H9 (cell line): ENCODE measurements around the gene SLC17A5. TPM values are rescaled to one million over a fixed set of nuclear protein-coding genes. Genes with fewer than 3 reads are reported as not detected.

Source experiments
- DNase-seq: peaks from one replicate; pipeline ENCODE4 v3.0.0-alpha.2; 2017
- H2AFZ ChIP-seq: one replicate; pipeline ENCODE4 v1.6.1; 2013; ENCODE audit warnings: mild to moderate bottlenecking, low read length, control low read depth, moderate library complexity
- H2AK5ac ChIP-seq: 2 replicates; pipeline ENCODE4 v1.6.1; 2013; ENCODE audit warnings: low read length, control low read depth, mixed read lengths; ENCODE audit not compliant: insufficient read length
- H2BK120ac ChIP-seq: one replicate; pipeline ENCODE4 v1.6.1; 2013; ENCODE audit warnings: low read depth, mild to moderate bottlenecking, low read length, control low read depth, inconsistent platforms; ENCODE audit not compliant: poor library complexity, severe bottlenecking
- H2BK12ac ChIP-seq: 2 replicates; pipeline ENCODE4 v1.6.1; 2013; ENCODE audit warnings: low read length, control low read depth, mixed read lengths, low read depth; ENCODE audit not compliant: insufficient read length
- H2BK15ac ChIP-seq: 2 replicates; pipeline ENCODE4 v1.6.1; 2013; ENCODE audit warnings: low read depth, low read length, control low read depth
- H2BK20ac ChIP-seq: one replicate; pipeline ENCODE4 v1.6.1; 2013; ENCODE audit warnings: low read depth, mild to moderate bottlenecking, low read length, control low read depth, inconsistent platforms; ENCODE audit not compliant: poor library complexity, severe bottlenecking
- H2BK5ac ChIP-seq: 2 replicates; pipeline ENCODE4 v1.6.1; 2013; ENCODE audit warnings: low read length, control low read depth, mixed read lengths; ENCODE audit not compliant: insufficient read length
- H3K14ac ChIP-seq: 2 replicates; pipeline ENCODE4 v1.6.1; 2013; ENCODE audit warnings: low read length, control low read depth; ENCODE audit not compliant: insufficient read depth
- H3K18ac ChIP-seq: 2 replicates; pipeline ENCODE4 v1.6.1; 2013; ENCODE audit warnings: low read depth, mild to moderate bottlenecking, mixed read lengths, low read length, control low read depth; ENCODE audit not compliant: insufficient read length
- H3K23ac ChIP-seq: 2 replicates; pipeline ENCODE4 v1.6.1; 2013; ENCODE audit warnings: low read length, control low read depth, mixed read lengths, low read depth; ENCODE audit not compliant: insufficient read length
- H3K23me2 ChIP-seq: 2 replicates; pipeline ENCODE4 v1.6.1; 2013; ENCODE audit warnings: low read depth, mild to moderate bottlenecking, mixed read lengths, low read length, control low read depth; ENCODE audit not compliant: insufficient read length, poor library complexity, severe bottlenecking
- H3K27ac ChIP-seq: 2 replicates; pipeline ENCODE4 v1.5.1; 2013; ENCODE audit warnings: low read length, control low read depth, mixed read lengths, low read depth; ENCODE audit not compliant: insufficient read length
- H3K27me3 ChIP-seq: 2 replicates; pipeline ENCODE4 v1.6.1; 2013; ENCODE audit warnings: low read length, control low read depth, inconsistent platforms; ENCODE audit not compliant: insufficient read depth
- H3K4ac ChIP-seq: 2 replicates; pipeline ENCODE4 v1.6.1; 2013; ENCODE audit warnings: low read depth, mild to moderate bottlenecking, control low read depth, inconsistent platforms, low read length, moderate library complexity
- H3K4me1 ChIP-seq: 2 replicates; pipeline ENCODE4 v1.6.1; 2013; ENCODE audit warnings: low read length, control low read depth, inconsistent platforms; ENCODE audit not compliant: insufficient read depth
- H3K4me2 ChIP-seq: 2 replicates; pipeline ENCODE4 v1.6.1; 2013; ENCODE audit warnings: low read length, control low read depth, mixed read lengths; ENCODE audit not compliant: insufficient read length, insufficient read depth
- H3K56ac ChIP-seq: 2 replicates; pipeline ENCODE4 v1.6.1; 2013; ENCODE audit warnings: low read depth, mild to moderate bottlenecking, mixed read lengths, low read length, control low read depth; ENCODE audit not compliant: insufficient read length
- H3K79me1 ChIP-seq: 2 replicates; pipeline ENCODE4 v1.6.1; 2013; ENCODE audit warnings: low read depth, mild to moderate bottlenecking, moderate library complexity, low read length, control low read depth, inconsistent platforms; ENCODE audit not compliant: insufficient read depth, poor library complexity, severe bottlenecking
- H3K79me2 ChIP-seq: 2 replicates; pipeline ENCODE4 v1.6.1; 2013; ENCODE audit warnings: low read length, control low read depth, inconsistent platforms; ENCODE audit not compliant: insufficient read depth
- H3K9ac ChIP-seq: 2 replicates; pipeline ENCODE4 v1.6.1; 2013; ENCODE audit warnings: low read length, control low read depth, mixed read lengths; ENCODE audit not compliant: insufficient read length; ENCODE audit errors: extremely low read depth
- H3K9me3 ChIP-seq: one replicate; pipeline ENCODE4 v1.6.1; 2013; ENCODE audit warnings: low read depth, low read length, inconsistent platforms; ENCODE audit not compliant: control insufficient read depth
- H3T11ph ChIP-seq: one replicate; pipeline ENCODE4 v1.6.1; 2013; ENCODE audit warnings: mild to moderate bottlenecking, low read length, control low read depth, inconsistent platforms
- H4K20me1 ChIP-seq: one replicate; pipeline ENCODE4 v1.6.1; 2013; ENCODE audit not compliant: control insufficient read depth, insufficient read length, insufficient read depth
- H4K5ac ChIP-seq: 2 replicates; pipeline ENCODE4 v1.6.1; 2013; ENCODE audit warnings: low read depth, mild to moderate bottlenecking, mixed read lengths, low read length, control low read depth; ENCODE audit not compliant: insufficient read length
- H4K8ac ChIP-seq: replicated peaks from 2 replicates; pipeline ENCODE4 v1.6.1; 2013; ENCODE audit warnings: low read length, control low read depth, mixed read lengths, low read depth; ENCODE audit not compliant: insufficient read length
- H4K91ac ChIP-seq: 2 replicates; pipeline ENCODE4 v1.6.1; 2013; ENCODE audit warnings: low read depth, mild to moderate bottlenecking, moderate library complexity, mixed read lengths, low read length, control low read depth; ENCODE audit not compliant: insufficient read length
- H3K27ac Mint-ChIP-seq, 3 experiments: 2 replicates in 2 of 3; 3 replicates in 1 of 3; pipeline ENCODE4 v1.8.0; 2020 to 2021; ENCODE audit warnings: mixed read lengths in 3 of 3, mild to moderate bottlenecking in 1 of 3, moderate library complexity in 1 of 3
- H3K27me3 Mint-ChIP-seq: 2 replicates; pipeline ENCODE4 v1.8.0; 2021; ENCODE audit warnings: low read depth, mild to moderate bottlenecking, moderate library complexity, mixed read lengths
- H3K36me3 Mint-ChIP-seq, 3 experiments: 2 replicates in 2 of 3; 3 replicates in 1 of 3; pipeline ENCODE4 v1.8.0; 2020 to 2021; ENCODE audit warnings: low read depth in 3 of 3, mixed read lengths in 3 of 3; ENCODE audit not compliant: insufficient read depth in 1 of 3
- H3K4me1 Mint-ChIP-seq, 2 experiments: 2 replicates each; pipeline ENCODE4 v1.8.0; 2020; ENCODE audit warnings: mixed read lengths in 2 of 2
- H3K4me3 Mint-ChIP-seq, 2 experiments: 2 replicates in 1 of 2; 3 replicates in 1 of 2; pipeline ENCODE4 v1.8.0; 2020 to 2021; ENCODE audit warnings: mild to moderate bottlenecking in 2 of 2, mixed read lengths in 2 of 2, moderate library complexity in 1 of 2
- H3K9me3 Mint-ChIP-seq, 2 experiments: 2 replicates in 1 of 2; 3 replicates in 1 of 2; pipeline ENCODE4 v1.8.0; 2020; ENCODE audit warnings: mild to moderate bottlenecking in 2 of 2, mixed read lengths in 2 of 2, moderate library complexity in 1 of 2
- CTCF ChIP-seq: fragments of 200-600 bp; sonication (generic); conservative IDR thresholded peaks from 3 replicates; pipeline ENCODE4 v1.8.0; 2021; ENCODE audit warnings: antibody characterized with exemption, mild to moderate bottlenecking
- WGBS: extraction: QIAGEN DNeasy Blood & Tissue Kit; methylation state at CpG from one replicate; pipeline ENCODE4 v1.1.7; 2013; ENCODE audit warnings: missing lambda C conversion rate, low lambda C conversion rate, mixed read lengths; ENCODE audit not compliant: insufficient read length; ENCODE audit errors: extremely low coverage; 5-methylcytosine and 5-hydroxymethylcytosine counted together
- total RNA-seq: library from RNA; stranded (reverse); gene quantifications from 2 replicates; pipeline ENCODE4 v1.2.1, GENCODE V29; 2021

Gene SLC17A5
- total RNA-seq, 1 experiment from 2014 or later: 8.9 TPM

- H4K91ac ChIP-seq: no peak overlapping the region
- H3K9me3 ChIP-seq: no peaks in the 10 kb centered on the region
- no peaks in the 10 kb centered on the region for H3K23me2 ChIP-seq
- no peak overlapping the region for H3K56ac ChIP-seq
- no peak overlapping the region for H3K14ac ChIP-seq
- H3K4ac ChIP-seq: no peak overlapping the region
- H3K4me2 ChIP-seq: no peak overlapping the region
- DNase-seq: no peak
- H2BK120ac ChIP-seq: no peak overlapping the region
- no peaks in the 10 kb centered on the region for H4K20me1 ChIP-seq
- H3K18ac ChIP-seq: no peak overlapping the region
- no peak overlapping the region for H2BK15ac ChIP-seq
- H3K36me3 Mint-ChIP-seq: peaks cover 9 to 35% (median 15%) of the 10 kb centered on the region in 3 experiments; a peak in 6 of 7 replicates
- no peaks in the 10 kb centered on the region for H3K27me3 ChIP-seq
- H3K4me1 ChIP-seq: no peaks in the 10 kb centered on the region
- H2BK12ac ChIP-seq: no peak overlapping the region
- H2AK5ac ChIP-seq: no peak overlapping the region
- H4K5ac ChIP-seq: no peak overlapping the region
- no peaks in the 10 kb centered on the region for H3K9me3 Mint-ChIP-seq
- no peak overlapping the region for H3K4me3 Mint-ChIP-seq
- H3K27ac Mint-ChIP-seq: no peak overlapping the region
- no peak overlapping the region for H3K23ac ChIP-seq
- H2BK5ac ChIP-seq: no peak overlapping the region
- H3K79me1 ChIP-seq: no peaks in the 10 kb centered on the region
- no peak overlapping the region for H4K8ac ChIP-seq
- no peak overlapping the region for H3T11ph ChIP-seq
- no peaks in the 10 kb centered on the region for H3K27me3 Mint-ChIP-seq
- H2BK20ac ChIP-seq: no peak overlapping the region
- H3K79me2 ChIP-seq: no peaks in the 10 kb centered on the region
- H3K9ac ChIP-seq: no peak overlapping the region
- no peak for TF ChIP-seq CTCF
- H3K4me1 Mint-ChIP-seq: peaks cover 0 to 3% of the 10 kb centered on the region in 2 experiments; a peak in 1 of 4 replicates
- H3K27ac ChIP-seq: no peak overlapping the region
- WGBS: no CpG with 5 or more reads among the region's 5 CpGs
- H2AFZ ChIP-seq: no peak overlapping the region
Measured at GRCh38 chr6:73631849-73632248, 21.9 kb downstream of the SLC17A5 start.
